Measurements from ENCODE around the gene TINAG.

GRCh38 chr6:54377776-54378175 is 69.5 kb downstream of the TINAG start:
- TF ChIP-seq, protein P1, sequence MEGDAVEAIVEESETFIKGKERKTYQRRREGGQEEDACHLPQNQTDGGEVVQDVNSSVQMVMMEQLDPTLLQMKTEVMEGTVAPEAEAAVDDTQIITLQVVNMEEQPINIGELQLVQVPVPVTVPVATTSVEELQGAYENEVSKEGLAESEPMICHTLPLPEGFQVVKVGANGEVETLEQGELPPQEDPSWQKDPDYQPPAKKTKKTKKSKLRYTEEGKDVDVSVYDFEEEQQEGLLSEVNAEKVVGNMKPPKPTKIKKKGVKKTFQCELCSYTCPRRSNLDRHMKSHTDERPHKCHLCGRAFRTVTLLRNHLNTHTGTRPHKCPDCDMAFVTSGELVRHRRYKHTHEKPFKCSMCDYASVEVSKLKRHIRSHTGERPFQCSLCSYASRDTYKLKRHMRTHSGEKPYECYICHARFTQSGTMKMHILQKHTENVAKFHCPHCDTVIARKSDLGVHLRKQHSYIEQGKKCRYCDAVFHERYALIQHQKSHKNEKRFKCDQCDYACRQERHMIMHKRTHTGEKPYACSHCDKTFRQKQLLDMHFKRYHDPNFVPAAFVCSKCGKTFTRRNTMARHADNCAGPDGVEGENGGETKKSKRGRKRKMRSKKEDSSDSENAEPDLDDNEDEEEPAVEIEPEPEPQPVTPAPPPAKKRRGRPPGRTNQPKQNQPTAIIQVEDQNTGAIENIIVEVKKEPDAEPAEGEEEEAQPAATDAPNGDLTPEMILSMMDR (IDR thresholded peaks at IDR 0.05), result no peak
- TF ChIP-seq POLR2AphosphoS5 (IDR thresholded peaks at IDR 0.05), result no peak
- TF ChIP-seq POLR2A (IDR thresholded peaks at IDR 0.05; ENCODE audit: low read depth), result no peak
- TF ChIP-seq EP300 (IDR thresholded peaks at IDR 0.05), result no peak
